GM12801 (cell line): ENCODE results near the gene MORN1.

Source experiments
- TF ChIP-seq, protein P1 (sequence below): IDR thresholded peaks from one replicate; pipeline ENCODE4 v1.5.1; 2011; ENCODE audit warnings: control low read depth; ENCODE audit not compliant: insufficient read length; ENCODE audit errors: extremely low read depth

MORN1 gene

DNA sequence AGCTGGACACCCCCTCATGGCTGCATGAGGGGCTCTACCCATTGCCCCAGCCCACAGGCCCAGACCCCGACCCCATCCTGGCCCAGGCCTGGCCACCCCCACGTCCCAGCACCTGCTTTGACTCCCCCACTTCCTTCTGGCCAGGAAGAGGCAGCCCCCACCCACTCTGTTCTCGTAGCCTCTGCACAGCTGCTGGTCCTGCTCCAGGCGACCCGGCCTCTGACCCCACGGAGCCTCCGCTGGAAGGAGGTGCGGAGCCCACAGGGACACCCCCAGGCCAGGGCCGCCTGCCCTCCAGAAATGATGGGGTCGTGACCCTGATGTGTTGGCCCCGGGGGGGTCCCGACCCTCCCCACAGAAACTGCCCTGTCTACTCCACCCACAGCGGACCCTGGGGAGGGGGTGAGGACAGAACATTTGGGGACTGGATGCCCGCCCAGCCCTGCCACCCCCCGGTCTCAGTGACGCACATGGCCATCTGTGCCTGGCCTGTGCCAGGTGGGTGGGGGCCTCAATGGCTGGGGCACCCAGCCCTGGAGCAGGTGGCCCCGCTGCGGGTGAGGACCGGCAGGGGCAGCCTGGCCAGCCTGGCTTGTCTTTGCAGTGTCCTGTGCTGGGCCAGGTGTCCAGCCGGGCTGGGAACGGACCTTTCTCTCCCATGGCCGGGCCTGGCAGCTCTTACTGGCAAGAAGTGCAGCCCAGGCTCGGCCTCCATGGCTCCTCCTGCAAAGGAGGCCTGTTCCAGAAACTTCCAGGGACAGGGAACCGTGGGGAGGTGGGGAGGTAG, 78.6 kb downstream of the MORN1 start:
- TF ChIP-seq, protein P1, sequence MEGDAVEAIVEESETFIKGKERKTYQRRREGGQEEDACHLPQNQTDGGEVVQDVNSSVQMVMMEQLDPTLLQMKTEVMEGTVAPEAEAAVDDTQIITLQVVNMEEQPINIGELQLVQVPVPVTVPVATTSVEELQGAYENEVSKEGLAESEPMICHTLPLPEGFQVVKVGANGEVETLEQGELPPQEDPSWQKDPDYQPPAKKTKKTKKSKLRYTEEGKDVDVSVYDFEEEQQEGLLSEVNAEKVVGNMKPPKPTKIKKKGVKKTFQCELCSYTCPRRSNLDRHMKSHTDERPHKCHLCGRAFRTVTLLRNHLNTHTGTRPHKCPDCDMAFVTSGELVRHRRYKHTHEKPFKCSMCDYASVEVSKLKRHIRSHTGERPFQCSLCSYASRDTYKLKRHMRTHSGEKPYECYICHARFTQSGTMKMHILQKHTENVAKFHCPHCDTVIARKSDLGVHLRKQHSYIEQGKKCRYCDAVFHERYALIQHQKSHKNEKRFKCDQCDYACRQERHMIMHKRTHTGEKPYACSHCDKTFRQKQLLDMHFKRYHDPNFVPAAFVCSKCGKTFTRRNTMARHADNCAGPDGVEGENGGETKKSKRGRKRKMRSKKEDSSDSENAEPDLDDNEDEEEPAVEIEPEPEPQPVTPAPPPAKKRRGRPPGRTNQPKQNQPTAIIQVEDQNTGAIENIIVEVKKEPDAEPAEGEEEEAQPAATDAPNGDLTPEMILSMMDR: no peak

DNA sequence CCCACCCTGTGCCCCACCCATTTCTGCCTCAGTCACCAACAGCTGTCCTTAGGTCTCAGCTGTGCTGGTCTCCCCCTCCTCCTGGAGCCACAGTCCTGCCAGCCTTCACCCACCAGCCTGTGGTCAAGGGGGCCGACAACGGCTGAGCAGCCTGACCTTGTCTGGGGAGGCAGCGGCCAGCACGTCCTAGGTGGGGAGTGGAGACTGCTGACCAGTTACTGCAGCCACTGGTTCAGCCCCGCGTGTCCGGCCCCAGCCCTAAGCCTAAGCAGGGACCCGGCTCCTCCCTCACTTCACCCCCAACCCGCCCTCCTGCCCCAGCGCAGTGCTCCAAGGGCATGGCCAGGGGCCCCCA, 79.2 kb downstream of the MORN1 start:
- TF ChIP-seq, protein P1: no peak

- TF ChIP-seq, protein P1: no peak
These were observed 79.9 kb downstream of the MORN1 start for GRCh38 chr1:2311184-2312032.

GRCh38 chr1:2310332-2311183, 80.8 kb downstream of the MORN1 start:
- TF ChIP-seq, protein P1: no peak

DNA sequence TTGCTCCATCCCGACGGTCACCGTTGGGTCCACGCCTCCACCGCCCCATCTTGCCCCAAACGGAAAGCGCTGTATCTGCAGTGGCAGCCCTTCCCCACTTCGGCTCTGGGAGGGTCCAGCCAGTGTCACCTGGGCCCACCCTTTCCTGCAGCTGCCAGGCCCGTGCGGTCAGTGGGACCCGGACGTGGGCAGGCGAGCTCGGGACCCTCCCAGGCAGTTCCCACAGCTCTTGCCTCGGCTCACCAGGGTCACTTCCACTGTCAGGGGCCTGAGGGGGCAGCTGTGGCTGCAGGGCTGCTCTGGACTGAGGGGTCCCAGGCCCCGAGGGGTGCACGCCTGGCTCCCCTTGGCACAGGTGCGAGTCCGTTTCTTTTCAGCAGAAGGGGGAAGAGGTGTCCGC, 82.5 kb downstream of the MORN1 start:
- TF ChIP-seq, protein P1: no peak

- TF ChIP-seq, protein P1: no peak
These were observed 83.4 kb downstream of the MORN1 start for GRCh38 chr1:2307972-2308371.
